Upper lobe of left lung (tissue), 6 donors: ENCODE measurements around the gene ATG101. TPM values are rescaled to one million over a fixed set of nuclear protein-coding genes. Genes with fewer than 3 reads are reported as not detected.

ENCODE experiments used
- ATAC-seq, 2 donors: fragments of 200-7000 bp; cut with Tn5 transposase; one replicate each; pipeline ENCODE4 v1.9.1; 2022; ENCODE audit warnings: mild to moderate bottlenecking in 2 of 2, moderate library complexity in 2 of 2; ENCODE audit not compliant: low FRiP score in 2 of 2
- DNase-seq, 2 donors: peaks; one replicate each; pipeline ENCODE4 v3.0.0-alpha.2; 2019 to 2020
- H3K27ac ChIP-seq, 4 donors: fragments of 200-600 bp; sonication (generic); one replicate each; pipeline ENCODE4 v1.5.1; 2016 to 2019
- H3K27me3 ChIP-seq, 4 donors: fragments of 200-600 bp; sonication (generic); one replicate each; pipeline ENCODE4 v1.5.1; 2017 to 2019
- H3K36me3 ChIP-seq, 4 donors: fragments of 200-600 bp; sonication (generic); one replicate each; pipeline ENCODE4 v1.5.1; 2016 to 2019
- H3K4me1 ChIP-seq, 4 donors: fragments of 200-600 bp; sonication (generic); one replicate each; pipeline ENCODE4 v1.5.1; 2018 to 2019
- H3K4me3 ChIP-seq, 4 donors: fragments of 200-600 bp; sonication (generic); one replicate each; pipeline ENCODE4 v1.5.1; 2017 to 2019; ENCODE audit warnings: mild to moderate bottlenecking in 2 of 4, moderate library complexity in 1 of 4
- H3K9me3 ChIP-seq, 4 donors: fragments of 200-600 bp; sonication (generic); one replicate each; pipeline ENCODE4 v1.5.1; 2018 to 2019
- CTCF ChIP-seq, 6 experiments: fragments of 450-650 bp in 4 of 6; fragments of 200-600 bp in 2 of 6; sonication (generic) in 2 of 6; IDR thresholded peaks; one replicate each; pipeline ENCODE4 v1.5.1; 2016 to 2019; ENCODE audit warnings: antibody characterized with exemption in 6 of 6
- EP300 ChIP-seq, 4 donors: sonication (generic); formaldehyde crosslinking; IDR thresholded peaks; one replicate each; pipeline ENCODE4 v1.5.1; 2017; ENCODE audit warnings: antibody characterized with exemption in 4 of 4, control low read depth in 2 of 4
- POLR2A ChIP-seq, 4 donors: fragments of 450-650 bp; IDR thresholded peaks; one replicate each; pipeline ENCODE4 v1.5.1; 2016 to 2017; ENCODE audit warnings: antibody characterized with exemption in 4 of 4, mild to moderate bottlenecking in 2 of 4
- POLR2AphosphoS5 ChIP-seq, 2 donors: sonication (generic); formaldehyde crosslinking; IDR thresholded peaks; one replicate each; pipeline ENCODE4 v1.5.1; 2017; ENCODE audit warnings: antibody characterized with exemption in 2 of 2
- WGBS, 2 donors: methylation state at CpG; one replicate each; pipeline ENCODE4 v1.1.5; 2017 to 2018; 5-methylcytosine and 5-hydroxymethylcytosine counted together
- total RNA-seq, 6 donors: library from RNA; depleted of rRNA in 4 of 6; stranded (reverse); fragments of >200 nt in 4 of 6; gene quantifications; one replicate each; pipeline versions ENCODE4 v1.1.0 to v1.2.1, GENCODE V29; 2016 to 2021
- donor health status: DM: no; HTN: no; CAD: no; lungs with moderate emphysema.
- donor health status: DM: no; HTN: yes; CAD: no; lungs with severe emphysema.

The ATG101 gene
- total RNA-seq = 10 to 100 TPM; 17.8 to 74.8 (median 35.9) TPM

- H3K27me3 ChIP-seq = no peaks in the 10 kb centered on the region
- peaks cover 7 to 18% (median 14%) of the 10 kb centered on the region in 4 donors for H3K36me3 ChIP-seq
- peak within 1 kb of the TSS; percentile 87 to 94 (median 93) for H3K27ac ChIP-seq
- H3K4me3 ChIP-seq = peak within 1 kb of the TSS; percentile 87 to 98 (median 91)
- ATAC-seq (peak; percentile 98), DNase-seq (peak; percentile 93 to 97)
- H3K9me3 ChIP-seq = no peaks in the 10 kb centered on the region
- H3K4me1 ChIP-seq = peaks cover 28 to 45% (median 33%) of the 10 kb centered on the region in 4 donors
- WGBS, 2 donors = 0 to 1% methylated on average over 4 to 48 of the region's 60 CpGs
- TF ChIP-seq POLR2A (IDR thresholded peaks at IDR 0.05) (peak in 3 of 4 donors; percentile 40 to 82 (median 78)), CTCF (IDR thresholded peaks at IDR 0.05) (peak; percentile 63 to 89 (median 72)), EP300 (IDR thresholded peaks at IDR 0.05) (peak in 1 of 4 donors; percentile 24), POLR2AphosphoS5 (IDR thresholded peaks at IDR 0.05) (peak; percentile 80)
Observed at GRCh38 chr12:52069327-52070184, at the start of gene ATG101. TSS of gene ATG101 (plus strand) at chr12:52069978. CDS start at chr12:52073651, 3,673 bp downstream.

DNA sequence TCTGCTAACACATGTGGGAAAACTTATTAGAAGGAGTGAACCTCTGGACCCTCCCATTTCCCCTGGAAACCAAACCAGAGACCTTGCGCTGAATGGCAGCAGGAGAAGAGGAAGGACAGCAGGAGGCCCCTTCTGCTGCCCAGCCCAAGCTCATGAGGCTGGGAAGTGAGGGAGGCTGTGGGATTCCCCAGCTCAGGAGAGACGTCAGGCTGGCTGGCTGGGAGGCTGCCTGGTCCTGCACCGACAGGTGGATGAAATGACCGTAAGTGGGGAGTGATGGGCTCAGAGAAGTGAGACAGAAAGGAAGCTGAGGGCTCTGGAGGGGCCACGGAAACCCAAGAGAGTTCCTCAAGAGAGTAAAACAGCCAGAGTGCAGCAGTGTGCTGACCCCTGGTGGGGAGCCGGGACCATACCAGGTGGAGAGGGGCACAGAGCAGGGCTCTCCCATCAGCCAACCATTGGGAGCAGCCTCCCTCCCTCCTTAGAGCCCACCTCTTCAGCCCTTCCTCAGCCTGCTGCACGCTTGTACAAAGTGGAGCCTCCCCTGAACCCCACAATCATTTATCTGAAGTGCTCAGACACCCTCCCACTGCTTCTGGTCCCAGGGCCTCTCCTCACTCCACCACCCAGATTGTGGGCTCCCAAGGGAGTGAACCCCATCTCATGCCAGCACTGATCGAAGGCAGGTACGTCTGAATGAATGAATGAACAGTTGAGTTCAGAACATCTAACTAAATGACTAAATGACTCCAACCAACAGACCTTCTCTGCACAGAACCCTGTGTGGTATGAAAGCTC, 49.0 kb upstream of the ATG101 start:
- peak in 1 of 2 donors; percentile 55 for DNase-seq

GRCh38 chr12:52022841-52023181, 47.0 kb upstream of the ATG101 start:
- no peaks in the 10 kb centered on the region for H3K9me3 ChIP-seq
- peak overlapping the region; percentile 67 to 87 (median 77) for H3K27ac ChIP-seq
- no peaks in the 10 kb centered on the region for H3K27me3 ChIP-seq
- 9 to 15% methylated on average over 8 to 14 of the region's 14 CpGs for WGBS, 2 donors
- DNase-seq = no peak
- H3K4me3 ChIP-seq = peak overlapping the region; percentile 36 to 61 (median 48)
- H3K36me3 ChIP-seq = no peaks in the 10 kb centered on the region
- TF ChIP-seq EP300 (IDR thresholded peaks at IDR 0.05) (no peak), POLR2A (IDR thresholded peaks at IDR 0.05) (no peak), POLR2AphosphoS5 (IDR thresholded peaks at IDR 0.05) (no peak), CTCF (IDR thresholded peaks at IDR 0.05) (no peak)
- peaks cover 34 to 49% (median 43%) of the 10 kb centered on the region in 4 donors for H3K4me1 ChIP-seq
- peak in 1 of 2 donors; percentile 0 for ATAC-seq

More for the DNA sequence above, 49.0 kb upstream of the ATG101 start:
- no peaks in the 10 kb centered on the region for H3K9me3 ChIP-seq
- no peak for TF ChIP-seq EP300 (IDR thresholded peaks at IDR 0.05)
- TF ChIP-seq POLR2AphosphoS5 (IDR thresholded peaks at IDR 0.05) = no peak
- no peak for TF ChIP-seq POLR2A (IDR thresholded peaks at IDR 0.05)
- peak; percentile 56 to 81 (median 72) for TF ChIP-seq CTCF (IDR thresholded peaks at IDR 0.05)
- H3K27me3 ChIP-seq = no peaks in the 10 kb centered on the region
- ATAC-seq = peak; percentile 22 to 41
- H3K4me3 ChIP-seq = no peak overlapping the region
- H3K4me1 ChIP-seq = peaks cover 28 to 42% (median 34%) of the 10 kb centered on the region in 4 donors
- peak overlapping the region in 1 of 4 donors; percentile 37 for H3K27ac ChIP-seq
- 22 to 33% methylated on average over 8 to 9 of the region's 9 CpGs for WGBS, 2 donors
- H3K36me3 ChIP-seq = peaks cover 0 to 4% (median under 1%) of the 10 kb centered on the region in 4 donors

DNA sequence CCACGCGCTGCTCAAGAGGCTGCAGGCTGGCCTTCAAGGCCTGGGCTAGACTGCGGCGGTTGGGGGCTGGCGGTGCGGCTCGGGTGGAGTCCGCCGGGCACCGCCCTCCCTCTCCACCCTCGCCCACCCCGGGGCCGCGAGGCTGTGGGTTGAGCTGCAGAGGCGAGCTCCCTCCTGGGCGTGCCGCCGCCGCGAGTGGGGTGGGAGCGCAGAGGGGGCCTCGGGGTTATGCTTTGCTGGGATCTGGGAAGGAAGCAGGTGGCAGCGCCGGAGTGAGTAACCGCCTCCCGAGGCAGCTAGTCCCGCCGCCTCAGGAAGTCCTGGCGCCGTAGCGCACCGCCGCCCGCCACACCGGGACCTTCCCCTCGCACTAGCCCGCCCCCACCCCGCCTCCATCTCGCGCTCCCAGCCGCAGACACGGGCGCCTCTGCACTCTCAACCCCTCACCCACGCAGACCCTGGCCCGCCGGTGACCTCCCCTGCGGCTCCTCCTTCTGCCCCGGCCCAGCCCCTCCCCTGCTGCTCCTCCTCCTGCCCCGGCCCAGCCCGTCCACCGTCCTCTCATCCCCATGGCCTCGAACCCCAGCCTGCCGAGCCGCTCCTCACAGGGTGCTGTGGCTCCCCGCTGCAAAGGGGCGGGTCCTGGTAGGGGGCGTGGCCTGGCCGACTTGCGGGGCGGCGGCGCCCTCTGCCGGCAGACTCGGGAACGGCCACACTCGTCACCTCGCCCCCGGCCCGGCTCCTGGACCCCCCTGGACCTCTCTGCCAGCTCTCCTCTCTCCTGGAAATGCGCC, 46.4 kb upstream of the ATG101 start:
- H3K4me1 ChIP-seq = peaks cover 34 to 49% (median 43%) of the 10 kb centered on the region in 4 donors
- peak overlapping the region; percentile 36 to 61 (median 48) for H3K4me3 ChIP-seq
- DNase-seq = peak; percentile 92 to 98
- peak; percentile 36 for TF ChIP-seq POLR2AphosphoS5 (IDR thresholded peaks at IDR 0.05)
- TF ChIP-seq POLR2A (IDR thresholded peaks at IDR 0.05) = peak in 1 of 4 donors; percentile 23
- no peak for TF ChIP-seq EP300 (IDR thresholded peaks at IDR 0.05)
- peak; percentile 97 to 99 (median 98) for TF ChIP-seq CTCF (IDR thresholded peaks at IDR 0.05)
- H3K27me3 ChIP-seq = no peaks in the 10 kb centered on the region
- no peaks in the 10 kb centered on the region for H3K9me3 ChIP-seq
- peak; percentile 77 to 89 for ATAC-seq
- H3K36me3 ChIP-seq = no peaks in the 10 kb centered on the region
- WGBS, 2 donors = 0% methylated on average over 11 of the region's 70 CpGs; no CpG with 5 or more reads in 1 of the 2 donors
- peak overlapping the region; percentile 67 to 89 (median 85) for H3K27ac ChIP-seq
